Lower leg skin (tissue), 4 donors: ENCODE measurements around the gene TLNRD1. TPM values are rescaled to one million over a fixed set of nuclear protein-coding genes. Genes with fewer than 3 reads are reported as not detected.
A peak's percentile ranks its signal among the peaks of the same experiment; 100 is the strongest.

ENCODE experiments used
- DNase-seq, 2 donors: peaks; one replicate each; pipeline ENCODE4 v3.0.0-alpha.2; 2019; ENCODE audit warnings: low spot score in 2 of 2
- H3K4me3 ChIP-seq: fragments of 200-600 bp; sonication (generic); 2 replicates; pipeline ENCODE4 v1.5.1; 2017; ENCODE audit warnings: mild to moderate bottlenecking, low read depth; ENCODE audit not compliant: poor library complexity, severe bottlenecking
- POLR2A ChIP-seq, 2 donors: fragments of 450-650 bp; IDR thresholded peaks; one replicate each; pipeline ENCODE4 v1.6.1; 2016 to 2017; ENCODE audit warnings: antibody characterized with exemption in 2 of 2, mild to moderate bottlenecking in 1 of 2, moderate library complexity in 1 of 2
- WGBS, 2 donors: methylation state at CpG; one replicate each; pipeline ENCODE4 v1.1.5; 2018; 5-methylcytosine and 5-hydroxymethylcytosine counted together
- intact Hi-C: fragments of 100-400 bp; cut with DNase I; formaldehyde crosslinking; loops from one replicate; pipeline ENCODE4 v1.15.0; 2023; ENCODE audit warnings: low total_unique reads
- total RNA-seq, 4 donors: library from RNA; depleted of rRNA; stranded (reverse); fragments of >200 nt; gene quantifications; one replicate each; pipeline ENCODE4 v1.1.0, GENCODE V29; 2016
- TF ChIP-seq, protein P1 (sequence below), 3 donors: fragments of 450-650 bp; IDR thresholded peaks; one replicate each; pipeline ENCODE4 v1.5.1; 2016; ENCODE audit warnings: antibody characterized with exemption in 3 of 3, mild to moderate bottlenecking in 3 of 3, moderate library complexity in 2 of 3

TLNRD1 gene
- total RNA-seq, 4 donors from 2014 or later = 7.3 to 15.0 (median 12.1) TPM

DNA sequence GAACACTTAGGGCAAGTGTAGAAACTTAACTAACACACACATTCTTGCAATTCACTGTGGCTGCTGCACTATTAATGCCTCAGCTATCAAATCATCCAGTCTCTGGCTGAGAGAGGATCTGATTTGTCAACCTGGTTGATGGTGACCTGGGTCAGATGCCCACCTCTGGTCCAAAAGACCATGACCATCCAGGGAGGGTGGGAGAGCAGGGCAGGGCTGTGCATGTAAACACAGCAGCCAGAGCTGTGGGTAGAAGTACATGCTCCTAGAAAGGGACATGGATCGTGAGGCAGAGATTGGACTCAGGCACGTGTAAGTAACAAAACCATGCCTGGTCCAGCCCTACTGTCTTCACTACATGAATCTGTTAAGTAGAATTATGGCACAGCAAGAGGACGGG, 28.4 kb upstream of the TLNRD1 start:
- no peak for DNase-seq

GRCh38 chr15:80974914-80975313, 25.8 kb upstream of the TLNRD1 start:
- no peak for DNase-seq
- H3K4me3 ChIP-seq = no peak overlapping the region
- intact Hi-C loops = no loop called here
- no peak for TF ChIP-seq POLR2A (IDR thresholded peaks at IDR 0.05)
- TF ChIP-seq, protein P1, sequence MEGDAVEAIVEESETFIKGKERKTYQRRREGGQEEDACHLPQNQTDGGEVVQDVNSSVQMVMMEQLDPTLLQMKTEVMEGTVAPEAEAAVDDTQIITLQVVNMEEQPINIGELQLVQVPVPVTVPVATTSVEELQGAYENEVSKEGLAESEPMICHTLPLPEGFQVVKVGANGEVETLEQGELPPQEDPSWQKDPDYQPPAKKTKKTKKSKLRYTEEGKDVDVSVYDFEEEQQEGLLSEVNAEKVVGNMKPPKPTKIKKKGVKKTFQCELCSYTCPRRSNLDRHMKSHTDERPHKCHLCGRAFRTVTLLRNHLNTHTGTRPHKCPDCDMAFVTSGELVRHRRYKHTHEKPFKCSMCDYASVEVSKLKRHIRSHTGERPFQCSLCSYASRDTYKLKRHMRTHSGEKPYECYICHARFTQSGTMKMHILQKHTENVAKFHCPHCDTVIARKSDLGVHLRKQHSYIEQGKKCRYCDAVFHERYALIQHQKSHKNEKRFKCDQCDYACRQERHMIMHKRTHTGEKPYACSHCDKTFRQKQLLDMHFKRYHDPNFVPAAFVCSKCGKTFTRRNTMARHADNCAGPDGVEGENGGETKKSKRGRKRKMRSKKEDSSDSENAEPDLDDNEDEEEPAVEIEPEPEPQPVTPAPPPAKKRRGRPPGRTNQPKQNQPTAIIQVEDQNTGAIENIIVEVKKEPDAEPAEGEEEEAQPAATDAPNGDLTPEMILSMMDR (IDR thresholded peaks at IDR 0.05) = no peak
- 95 to 97% methylated on average over 4 of the region's 4 CpGs for WGBS, 2 donors

More for the DNA sequence above, 28.4 kb upstream of the TLNRD1 start:
- 93 to 96% methylated on average over 3 of the region's 3 CpGs for WGBS, 2 donors
- intact Hi-C loops = no loop called here
- no peak for TF ChIP-seq POLR2A (IDR thresholded peaks at IDR 0.05)
- TF ChIP-seq, protein P1 (IDR thresholded peaks at IDR 0.05) = no peak
- no peak overlapping the region for H3K4me3 ChIP-seq

DNA sequence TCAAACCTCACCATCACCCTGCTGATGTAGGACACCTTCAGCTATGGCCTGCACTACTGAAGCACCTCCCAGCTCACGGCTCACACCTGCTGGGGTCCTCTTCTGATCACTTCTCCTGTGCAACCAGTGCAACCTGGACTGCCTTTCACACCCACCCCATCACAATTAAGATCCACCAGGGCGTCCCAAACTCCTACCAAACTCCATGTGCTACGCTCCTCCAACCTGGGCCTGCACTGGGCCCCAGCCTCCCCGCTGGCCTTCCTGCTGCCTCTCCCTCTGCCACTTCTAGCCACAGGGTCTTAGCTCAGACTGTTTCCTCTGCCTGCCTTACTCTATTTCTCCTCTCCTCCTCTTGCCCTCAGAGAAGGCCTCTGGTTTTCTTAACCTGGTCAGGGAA, 23.9 kb upstream of the TLNRD1 start:
- TF ChIP-seq POLR2A (IDR thresholded peaks at IDR 0.05) = no peak
- TF ChIP-seq, protein P1 (IDR thresholded peaks at IDR 0.05) = no peak
- no peak for DNase-seq
- H3K4me3 ChIP-seq = no peak overlapping the region
- intact Hi-C loops = loop anchor here (2.0 kb wide), 1 partner anchor 290 kb away; no protein-coding TSS in a partner anchor
- 93 to 100% methylated on average over 4 of the region's 4 CpGs for WGBS, 2 donors

DNA sequence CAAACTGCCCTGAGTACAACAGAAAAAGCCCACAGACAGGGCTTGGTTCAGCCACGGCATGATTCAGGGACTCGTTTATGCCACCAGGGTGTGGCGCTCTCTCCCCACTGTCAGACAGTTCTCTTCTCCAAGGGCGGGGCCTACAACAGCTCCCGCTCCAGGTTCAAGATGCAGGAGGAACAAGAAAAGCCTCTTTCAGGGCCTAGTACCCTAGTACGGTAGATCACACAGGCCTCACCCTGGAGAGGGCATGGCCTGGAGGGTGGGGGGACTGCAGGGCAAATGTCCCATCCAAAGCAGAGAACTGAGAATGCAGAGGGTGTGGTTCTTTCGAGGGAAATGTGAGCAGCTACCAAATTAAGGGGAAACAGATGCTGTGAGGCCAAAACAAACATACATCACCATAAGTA, 23.1 kb upstream of the TLNRD1 start:
- TF ChIP-seq, protein P1 (IDR thresholded peaks at IDR 0.05) = no peak
- TF ChIP-seq POLR2A (IDR thresholded peaks at IDR 0.05) = no peak
- H3K4me3 ChIP-seq = no peak overlapping the region
- intact Hi-C loops = loop anchor here (2.0 kb wide), 1 partner anchor 289 kb away; no protein-coding TSS in a partner anchor
- DNase-seq = peak; percentile 77 to 94
- 14 to 17% methylated on average over 7 of the region's 7 CpGs for WGBS, 2 donors

- no peak overlapping the region for H3K4me3 ChIP-seq
- intact Hi-C loops = no loop called here
- no peak for TF ChIP-seq POLR2A (IDR thresholded peaks at IDR 0.05)
- TF ChIP-seq, protein P1 (IDR thresholded peaks at IDR 0.05) = no peak
- 92% methylated on average over 7 of the region's 7 CpGs for WGBS, 2 donors
- no peak for DNase-seq
Measured at GRCh38 chr15:80978685-80979329, 21.9 kb upstream of the TLNRD1 start.
